Measurements from ENCODE around the gene SLC25A22.
A peak's percentile ranks its signal among the peaks of the same experiment; 100 is the strongest.

Gene SLC25A22

GRCh38 chr11:812390-812789 is 14.3 kb upstream of the SLC25A22 start:
- DNase-seq (ENCODE audit: low read depth), result no peak
- TF ChIP-seq POLR2A (IDR thresholded peaks at IDR 0.05; ENCODE audit: extremely low read depth, insufficient read length) (no peak), MAX (IDR thresholded peaks at IDR 0.05; ENCODE audit: low read depth, low read length) (no peak), CTCF (IDR thresholded peaks at IDR 0.05; ENCODE audit: low read depth, low read length) (no peak), MYC (IDR thresholded peaks at IDR 0.05; ENCODE audit: low read depth, low read length) (no peak)
- H3K4me3 ChIP-seq (ENCODE audit: low read depth, low read length), result peak overlapping the region; percentile 98

- TF ChIP-seq POLR2A (IDR thresholded peaks at IDR 0.05; ENCODE audit: extremely low read depth, insufficient read length), result no peak
- TF ChIP-seq MAX (IDR thresholded peaks at IDR 0.05; ENCODE audit: low read depth, low read length), result no peak
- TF ChIP-seq CTCF (IDR thresholded peaks at IDR 0.05; ENCODE audit: low read depth, low read length), result no peak
- TF ChIP-seq MYC (IDR thresholded peaks at IDR 0.05; ENCODE audit: low read depth, low read length), result no peak
- H3K4me3 ChIP-seq (ENCODE audit: low read depth, low read length), result peak overlapping the region; percentile 98
- peak; percentile 47 for DNase-seq (ENCODE audit: low read depth)
Observed at GRCh38 chr11:811446-812245, 13.6 kb upstream of the SLC25A22 start.

GRCh38 chr11:810040-810567 is 12.0 kb upstream of the SLC25A22 start:
- peak overlapping the region; percentile 98 for H3K4me3 ChIP-seq (ENCODE audit: low read depth, low read length)
- TF ChIP-seq MAX (IDR thresholded peaks at IDR 0.05; ENCODE audit: low read depth, low read length), result no peak
- TF ChIP-seq MYC (IDR thresholded peaks at IDR 0.05; ENCODE audit: low read depth, low read length), result no peak
- no peak for TF ChIP-seq POLR2A (IDR thresholded peaks at IDR 0.05; ENCODE audit: extremely low read depth, insufficient read length)
- no peak for TF ChIP-seq CTCF (IDR thresholded peaks at IDR 0.05; ENCODE audit: low read depth, low read length)
- DNase-seq (ENCODE audit: low read depth), result no peak

GRCh38 chr11:809287-810039 is 11.4 kb upstream of the SLC25A22 start, which contains the start of gene RPLP2:
TSS of gene RPLP2 (plus strand) at chr11:809967. CDS start at chr11:810235, 268 bp downstream.
- TF ChIP-seq MAX (IDR thresholded peaks at IDR 0.05; ENCODE audit: low read depth, low read length), result peak; percentile 83
- TF ChIP-seq CTCF (IDR thresholded peaks at IDR 0.05; ENCODE audit: low read depth, low read length), result no peak
- TF ChIP-seq POLR2A (IDR thresholded peaks at IDR 0.05; ENCODE audit: extremely low read depth, insufficient read length), result peak; percentile 86
- peak; percentile 83 for TF ChIP-seq MYC (IDR thresholded peaks at IDR 0.05; ENCODE audit: low read depth, low read length)
- H3K4me3 ChIP-seq (ENCODE audit: low read depth, low read length), result peak within 1 kb of the TSS; percentile 98
- peak; percentile 96 for DNase-seq (ENCODE audit: low read depth)

- H3K4me3 ChIP-seq (ENCODE audit: low read depth, low read length), result peak overlapping the region; percentile 98
- DNase-seq (ENCODE audit: low read depth), result no peak
- no peak for TF ChIP-seq CTCF (IDR thresholded peaks at IDR 0.05; ENCODE audit: low read depth, low read length)
- TF ChIP-seq MAX (IDR thresholded peaks at IDR 0.05; ENCODE audit: low read depth, low read length), result no peak
- no peak for TF ChIP-seq POLR2A (IDR thresholded peaks at IDR 0.05; ENCODE audit: extremely low read depth, insufficient read length)
- TF ChIP-seq MYC (IDR thresholded peaks at IDR 0.05; ENCODE audit: low read depth, low read length), result no peak; the same call in 1 of the 2 replicates
Observed at GRCh38 chr11:808427-809286, 10.6 kb upstream of the SLC25A22 start.
